HG03095 (cell line): Measurements from ENCODE around the gene CFAP141.
"Not testable (repeated sequence)": the region's sequence is repeated elsewhere in the genome, so short reads cannot be mapped to it uniquely, and the experiment has no call there.

Source experiments
- ATAC-seq: cut with Tn5 transposase; IDR thresholded peaks from one replicate; pipeline ENCODE4 v1.9.1; 2021; ENCODE audit warnings: moderate library complexity; ENCODE audit not compliant: unreplicated experiment

CFAP141 gene

DNA sequence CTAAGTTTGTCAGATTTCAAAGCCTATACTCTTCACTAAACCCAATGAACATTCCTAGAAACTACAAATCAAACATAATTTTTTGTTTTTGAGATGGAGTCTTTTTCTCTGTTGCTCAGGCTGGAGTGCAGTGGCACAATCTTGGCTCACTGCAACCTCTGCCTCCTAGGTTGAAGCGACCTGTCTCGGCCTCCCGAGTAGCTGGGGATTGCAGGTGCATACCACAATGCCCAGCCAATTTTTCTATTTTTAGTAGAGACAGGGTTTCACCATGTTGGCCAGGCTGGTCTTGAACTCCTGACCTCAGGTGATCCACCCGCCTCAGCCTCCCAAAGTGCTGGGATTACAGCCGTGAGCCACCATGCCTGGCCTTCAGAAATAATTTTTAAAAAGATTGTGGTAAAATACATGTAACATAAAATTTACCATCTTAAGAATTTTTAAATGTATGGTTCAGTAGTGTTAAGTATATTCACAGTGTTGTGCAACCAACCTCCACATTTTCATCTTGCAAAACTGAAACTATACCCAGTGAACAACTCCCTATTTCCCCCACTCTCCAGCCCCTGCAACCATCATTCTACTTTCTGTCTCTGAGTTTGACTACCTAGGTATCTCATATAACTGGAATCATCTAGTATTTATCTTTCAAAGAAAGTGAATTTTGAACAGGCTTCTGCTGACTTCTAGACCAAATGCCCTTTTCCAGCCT lies 2.7 kb upstream of the CFAP141 start:
- ATAC-seq: no peak

DNA sequence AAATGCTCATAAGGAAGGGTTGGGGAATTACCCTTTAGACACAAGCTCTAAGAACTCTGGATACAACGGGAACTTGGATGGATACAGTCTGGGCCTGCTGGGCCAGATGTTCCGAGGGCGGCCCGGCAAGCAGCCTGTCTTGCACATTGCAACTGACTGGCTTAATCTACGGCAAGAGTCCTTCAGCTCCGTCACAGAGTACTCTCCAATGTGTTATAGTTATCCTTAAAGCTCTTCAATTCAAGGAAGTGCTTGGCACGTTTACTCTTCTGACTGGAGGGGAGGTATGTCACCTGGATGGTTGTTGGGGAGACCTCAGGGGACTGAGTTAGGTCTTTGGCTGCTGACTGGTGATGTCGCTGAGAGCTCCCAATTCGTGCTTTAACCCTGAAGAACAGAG lies 1.1 kb upstream of the CFAP141 start:
- ATAC-seq: no peak

DNA sequence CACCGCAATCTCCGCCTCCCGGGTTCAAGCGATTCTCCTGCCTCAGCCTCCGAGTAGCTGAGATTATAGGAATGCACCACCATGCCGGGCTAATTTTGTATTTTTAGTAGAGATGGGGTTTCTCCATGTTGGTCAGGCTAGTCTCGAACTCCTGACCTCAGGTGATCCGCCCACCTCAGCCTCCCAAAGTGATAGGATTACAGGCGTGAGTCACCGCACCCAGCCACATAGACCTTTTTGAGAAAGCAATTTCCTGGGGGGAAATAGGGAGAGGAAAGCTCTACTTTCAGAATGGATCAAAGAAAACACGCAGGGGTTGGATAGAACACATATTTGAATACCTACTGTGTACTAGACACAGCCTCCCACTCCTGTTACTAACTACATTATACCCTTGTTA lies 355 bp downstream of the CFAP141 start:
- not testable (repeated sequence) for ATAC-seq

DNA sequence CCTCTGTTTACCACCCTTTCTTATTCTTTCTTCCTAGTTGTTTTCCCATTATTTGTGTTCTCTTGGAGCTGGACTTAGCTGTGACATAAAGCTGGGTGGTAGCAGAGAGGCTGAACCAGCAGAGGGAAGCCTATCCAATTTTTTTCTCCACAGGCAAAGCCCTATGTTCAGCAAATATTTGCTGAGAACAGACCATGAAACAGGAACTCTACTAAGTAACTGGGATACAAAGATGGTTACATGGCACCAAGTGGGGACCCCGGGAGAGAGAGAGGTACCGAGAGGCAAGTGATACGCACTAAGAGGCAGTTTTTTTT lies 6.6 kb downstream of the CFAP141 start:
- ATAC-seq: no peak

DNA sequence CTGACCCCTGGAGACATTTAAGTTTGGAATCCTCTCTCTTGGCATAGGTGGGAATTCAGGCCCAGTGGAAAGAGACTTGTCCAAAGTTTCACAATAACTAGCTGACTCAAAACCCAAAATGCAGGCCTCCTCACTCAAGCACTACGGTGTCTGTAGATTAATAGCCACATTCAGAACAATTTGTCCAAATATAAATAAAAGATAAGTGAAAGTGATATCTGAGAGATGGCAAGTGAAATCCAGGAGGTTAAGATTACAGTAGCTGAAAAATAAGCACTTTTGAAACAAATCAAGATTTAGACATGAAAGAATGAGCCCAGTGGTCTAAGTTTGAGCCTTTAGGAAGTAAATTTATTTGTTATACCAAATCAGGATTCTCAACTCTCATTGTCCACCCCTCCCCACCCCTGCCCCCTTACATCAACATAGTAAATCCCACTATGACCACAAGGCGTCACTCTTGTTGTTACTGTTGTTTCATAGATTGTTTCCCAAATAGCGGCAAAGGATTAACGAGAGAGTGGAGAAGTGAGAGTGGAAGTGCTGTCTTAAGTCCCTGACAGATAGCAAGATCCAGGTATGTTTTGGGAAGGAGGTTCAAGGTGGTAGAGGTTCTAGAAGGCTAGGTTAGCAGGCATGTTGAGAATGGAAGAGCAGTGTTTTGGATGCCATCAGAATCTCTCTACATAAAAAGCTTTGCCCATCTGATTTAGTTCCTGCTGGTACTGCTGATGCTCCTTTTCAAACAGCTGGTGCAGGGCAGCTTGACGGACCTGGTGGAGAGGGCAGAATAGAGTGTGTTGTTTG lies 7.2 kb downstream of the CFAP141 start:
- no peak for ATAC-seq

DNA sequence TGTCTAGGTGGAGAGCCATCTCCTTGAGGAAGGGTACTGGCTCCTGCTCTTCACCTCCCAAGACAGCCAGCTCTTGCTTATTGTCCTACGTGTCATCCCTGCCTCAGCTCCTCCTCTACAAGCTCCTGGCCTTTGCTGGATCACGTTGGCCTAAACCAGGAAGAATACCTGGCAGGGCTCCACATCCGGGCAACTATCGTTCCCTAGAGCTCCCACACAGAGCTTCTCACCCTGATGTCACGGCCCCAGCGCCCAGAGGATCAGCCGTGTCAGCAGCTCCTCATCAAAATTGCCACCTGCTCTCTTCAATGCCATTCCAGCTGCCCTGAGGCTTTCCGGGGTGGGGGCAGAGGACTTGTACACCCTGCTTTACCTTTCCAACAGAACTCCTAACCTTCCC lies 12.3 kb downstream of the CFAP141 start:
- no peak for ATAC-seq

DNA sequence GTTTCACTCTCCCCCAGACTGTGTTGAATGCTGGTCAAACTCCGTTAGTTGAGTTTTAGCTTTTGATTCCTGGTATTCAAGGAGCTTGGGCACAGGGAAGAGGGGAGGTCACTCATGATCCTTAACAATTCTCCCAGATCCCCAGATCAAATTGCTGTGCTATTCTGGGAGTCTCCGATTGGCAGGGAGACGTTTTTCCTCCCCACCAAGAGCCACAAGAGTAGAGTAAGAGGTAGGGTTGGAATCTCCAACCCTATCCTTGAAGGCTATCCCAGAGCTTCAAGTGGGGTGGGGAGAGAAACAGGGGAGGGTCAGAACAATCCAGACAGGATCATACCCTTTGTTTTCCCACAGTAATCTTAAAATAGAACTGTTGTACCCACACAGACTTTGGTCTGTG lies 13.7 kb downstream of the CFAP141 start:
- no peak for ATAC-seq

DNA sequence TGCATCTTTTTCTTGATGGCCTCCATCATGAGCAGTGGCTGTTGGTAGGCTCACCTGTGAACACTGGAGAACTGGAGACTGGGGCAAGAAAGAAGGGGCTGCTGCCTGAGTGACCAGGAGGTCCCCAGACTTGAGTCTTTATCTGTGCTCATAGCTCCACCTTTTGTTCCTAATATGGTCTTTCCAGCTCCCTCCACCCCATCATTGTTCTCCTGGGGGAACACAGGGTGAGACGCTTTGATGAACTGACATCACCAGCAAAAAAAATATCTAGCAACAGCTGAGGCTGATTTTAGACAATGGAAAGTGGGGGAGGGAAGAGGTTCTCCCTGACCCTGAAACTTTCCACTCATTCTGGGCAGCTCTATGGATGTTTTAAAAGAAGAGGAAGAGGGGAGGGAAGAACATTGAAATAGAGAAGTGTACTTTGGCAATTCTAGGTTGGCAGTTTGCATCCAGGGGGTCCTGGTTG lies 14.1 kb downstream of the CFAP141 start, which contains the start of gene TPM3:
Gene TPM3 (minus strand): TSS at position 111 of the 472 bp plus-strand sequence. CDS start 82 bp downstream, at position 29.
- no peak for ATAC-seq

DNA sequence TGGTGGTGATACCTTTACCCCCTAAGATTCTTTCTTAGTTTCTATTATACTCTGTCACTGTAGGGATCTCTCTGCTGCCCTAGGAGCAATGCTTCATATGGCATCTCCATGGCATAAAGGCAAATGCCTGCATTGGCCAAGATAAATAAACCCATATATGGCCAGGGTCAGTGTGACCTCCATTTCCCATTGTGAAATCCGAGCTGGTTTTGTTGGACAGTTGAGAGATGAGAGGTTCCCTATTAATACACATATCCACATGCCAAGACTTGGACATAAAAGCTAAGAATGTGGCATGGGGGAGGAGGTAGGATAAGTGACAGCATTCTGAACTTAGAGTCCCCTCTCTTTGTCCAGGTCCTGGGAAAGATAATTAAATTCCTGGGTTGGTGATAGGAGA lies 15.6 kb downstream of the CFAP141 start:
- ATAC-seq: no peak

DNA sequence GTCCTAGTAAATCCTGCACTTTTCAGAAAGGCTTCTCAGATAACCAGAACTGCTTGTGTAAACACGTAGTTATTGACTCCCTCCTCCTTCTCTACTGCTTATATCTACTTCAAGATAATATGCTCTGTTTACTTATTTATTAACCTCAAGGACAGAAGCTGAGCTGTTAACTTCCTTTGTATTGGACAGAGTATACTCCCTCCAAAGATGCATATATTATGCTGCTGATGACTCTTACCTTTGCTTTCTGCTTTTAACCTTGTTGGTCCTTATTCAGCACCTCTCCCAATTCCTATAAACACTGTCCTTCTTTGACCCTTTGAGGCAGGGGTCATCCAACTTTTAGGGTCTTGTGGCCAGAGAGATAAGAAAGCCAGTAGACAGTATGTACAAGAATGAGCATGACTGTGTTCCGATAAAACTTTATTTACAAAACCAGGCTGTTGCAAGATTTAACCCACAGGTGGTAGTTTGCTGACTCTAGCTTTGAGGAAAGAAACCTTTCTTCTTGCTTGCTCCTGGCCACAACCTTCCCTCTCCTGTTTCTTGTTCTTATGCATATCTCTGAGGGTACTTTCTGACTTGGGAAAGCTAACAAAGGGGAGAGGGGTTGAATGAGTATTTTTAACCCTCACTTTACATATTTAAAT lies 19.2 kb downstream of the CFAP141 start:
- ATAC-seq: no peak

DNA sequence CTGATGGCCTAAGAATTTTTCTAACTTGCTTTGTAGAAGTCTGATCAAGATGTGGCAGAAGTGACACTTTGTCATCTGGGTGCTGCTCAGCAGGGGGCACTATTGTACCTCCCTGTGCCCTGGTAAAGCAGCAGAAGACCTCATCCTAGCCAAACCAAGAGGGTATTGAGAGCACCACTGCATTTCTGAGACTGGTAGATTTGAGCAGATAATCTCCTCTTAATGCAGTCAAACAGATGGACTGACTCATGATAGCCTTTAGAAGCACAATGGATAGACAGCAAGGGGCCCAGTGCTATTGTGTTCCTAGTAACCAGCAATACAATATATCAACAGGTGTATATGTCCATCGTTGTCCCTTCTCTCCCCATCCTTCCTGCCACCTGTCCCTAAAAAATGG lies 20.0 kb downstream of the CFAP141 start:
- ATAC-seq: no peak

DNA sequence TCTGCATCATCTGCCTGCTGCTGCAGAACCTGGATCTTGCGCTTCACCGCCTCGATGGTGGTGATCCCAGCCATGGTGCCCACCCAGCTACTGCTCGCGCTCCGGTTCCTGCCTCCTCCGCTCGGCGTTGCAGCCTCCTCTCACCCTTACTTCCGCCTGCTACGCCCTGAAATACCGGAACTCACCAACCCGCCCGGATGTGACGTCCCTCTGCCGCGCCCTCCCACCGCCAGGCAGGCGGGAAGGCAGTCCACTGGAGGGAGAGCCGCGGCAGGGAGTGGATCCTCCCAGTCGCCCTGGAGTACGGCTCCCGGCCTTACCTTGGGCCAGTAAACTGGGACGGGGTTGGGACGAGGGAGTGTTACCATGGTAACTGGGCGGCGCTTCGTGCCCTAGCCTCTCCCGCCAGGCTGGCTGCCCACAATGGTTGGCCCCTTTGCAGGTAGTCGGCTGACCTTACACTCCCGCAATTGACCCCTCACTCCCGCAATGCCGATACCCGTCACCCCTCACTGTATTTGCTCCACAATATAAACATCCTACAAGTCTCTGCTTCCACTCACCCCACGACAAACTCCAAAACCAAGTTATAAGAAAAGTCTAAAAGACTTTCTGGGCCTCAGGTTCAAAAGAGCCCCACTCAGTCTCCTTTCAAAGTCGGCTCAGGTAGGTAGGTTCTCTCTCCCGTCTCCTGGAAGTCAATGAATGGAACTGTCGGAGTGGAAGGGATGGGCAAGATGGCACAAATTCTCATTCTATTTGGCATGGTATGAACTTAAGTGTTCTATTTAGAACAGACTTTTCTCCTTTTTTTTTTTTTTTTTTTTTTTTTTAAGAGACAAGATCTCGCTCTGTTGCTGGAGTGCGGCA lies 22.9 kb downstream of the CFAP141 start:
- ATAC-seq: peak; percentile 67

DNA sequence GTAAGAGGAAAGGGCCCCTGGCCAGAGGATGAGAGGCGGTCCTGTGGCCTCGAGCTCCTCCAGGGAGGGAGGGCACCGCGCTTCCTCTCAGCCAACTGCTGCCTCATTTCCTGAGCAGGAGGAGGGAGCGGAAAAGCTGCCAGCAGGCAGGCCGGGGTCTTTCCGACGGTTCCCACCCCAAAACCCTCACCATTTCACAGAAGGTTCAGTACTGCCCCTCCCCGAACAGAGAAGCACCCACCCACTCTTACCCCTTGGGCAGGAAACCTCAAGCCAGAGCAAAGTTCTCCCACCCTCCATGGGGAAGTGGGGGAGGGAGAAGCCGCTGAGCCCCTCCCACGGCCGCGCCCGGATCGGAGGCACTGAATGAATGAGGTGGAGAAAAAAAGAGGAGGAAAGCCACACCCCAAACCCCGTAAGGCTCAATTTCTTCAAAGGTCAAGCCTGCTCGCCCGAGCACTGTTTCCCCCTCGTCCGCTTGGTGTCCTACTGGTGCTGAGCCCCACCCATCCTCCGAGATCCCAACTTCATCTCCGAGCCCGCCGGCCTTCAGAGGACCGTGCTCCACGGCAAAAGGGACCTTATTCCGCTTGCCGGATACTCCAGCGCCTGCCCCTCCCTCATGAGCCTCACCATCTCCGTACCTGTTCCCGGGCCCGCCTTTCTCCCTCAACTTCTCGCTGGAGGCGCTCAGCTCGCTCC lies 23.6 kb downstream of the CFAP141 start:
- ATAC-seq: peak; percentile 50

DNA sequence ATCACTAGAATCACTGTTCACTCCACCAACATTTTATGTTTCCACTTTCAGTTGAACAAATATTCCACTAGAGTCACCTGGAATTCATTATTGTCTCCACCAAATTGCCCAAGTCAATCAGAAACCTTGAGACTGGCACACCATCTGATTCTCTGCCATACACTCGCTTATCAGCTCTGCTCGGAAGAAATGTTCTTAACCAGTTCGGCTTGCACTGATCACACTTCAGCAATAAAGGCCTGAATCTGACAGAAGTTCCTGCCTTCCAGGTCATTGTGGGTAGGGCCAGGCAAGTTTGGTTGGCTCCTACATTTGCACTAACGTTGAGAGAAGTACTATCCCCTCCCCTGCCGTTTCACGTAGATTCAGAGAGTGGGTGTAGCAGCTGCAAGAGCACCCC lies 24.2 kb downstream of the CFAP141 start:
- ATAC-seq: no peak

DNA sequence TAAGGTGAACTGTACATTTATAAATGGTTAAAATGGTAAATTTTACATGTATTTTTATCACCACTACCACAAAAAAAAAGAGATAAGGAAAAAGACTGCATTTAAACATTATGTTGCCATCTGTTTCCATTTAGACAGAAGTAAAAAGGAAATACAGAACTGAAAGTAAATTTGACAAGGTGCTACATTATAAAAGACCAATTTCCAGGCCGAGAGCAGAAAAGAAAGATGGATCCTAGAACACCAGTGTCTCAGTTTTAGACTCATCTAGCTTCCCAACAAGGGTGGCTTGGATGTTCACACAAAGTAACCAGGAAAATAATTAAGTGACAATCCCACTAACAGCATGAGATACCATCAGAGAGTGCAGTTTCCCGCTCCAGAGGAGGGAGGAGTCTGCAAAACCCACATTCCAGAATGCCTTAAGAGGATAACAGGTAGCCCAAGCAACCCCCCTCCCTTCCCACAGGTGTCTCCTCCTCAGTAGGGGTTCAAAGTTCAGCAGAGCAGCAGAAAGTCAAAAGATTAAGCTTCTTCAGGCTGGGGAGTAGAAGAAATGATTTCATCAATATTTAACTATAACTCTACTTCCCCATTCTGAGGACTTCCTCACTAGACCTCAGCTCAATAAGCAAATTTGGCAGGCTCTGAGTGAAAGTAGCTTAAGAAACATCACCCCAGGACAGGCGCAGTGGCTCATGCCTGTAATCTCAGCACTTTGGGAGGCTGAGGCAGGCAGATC lies 26.0 kb downstream of the CFAP141 start:
- no peak for ATAC-seq

DNA sequence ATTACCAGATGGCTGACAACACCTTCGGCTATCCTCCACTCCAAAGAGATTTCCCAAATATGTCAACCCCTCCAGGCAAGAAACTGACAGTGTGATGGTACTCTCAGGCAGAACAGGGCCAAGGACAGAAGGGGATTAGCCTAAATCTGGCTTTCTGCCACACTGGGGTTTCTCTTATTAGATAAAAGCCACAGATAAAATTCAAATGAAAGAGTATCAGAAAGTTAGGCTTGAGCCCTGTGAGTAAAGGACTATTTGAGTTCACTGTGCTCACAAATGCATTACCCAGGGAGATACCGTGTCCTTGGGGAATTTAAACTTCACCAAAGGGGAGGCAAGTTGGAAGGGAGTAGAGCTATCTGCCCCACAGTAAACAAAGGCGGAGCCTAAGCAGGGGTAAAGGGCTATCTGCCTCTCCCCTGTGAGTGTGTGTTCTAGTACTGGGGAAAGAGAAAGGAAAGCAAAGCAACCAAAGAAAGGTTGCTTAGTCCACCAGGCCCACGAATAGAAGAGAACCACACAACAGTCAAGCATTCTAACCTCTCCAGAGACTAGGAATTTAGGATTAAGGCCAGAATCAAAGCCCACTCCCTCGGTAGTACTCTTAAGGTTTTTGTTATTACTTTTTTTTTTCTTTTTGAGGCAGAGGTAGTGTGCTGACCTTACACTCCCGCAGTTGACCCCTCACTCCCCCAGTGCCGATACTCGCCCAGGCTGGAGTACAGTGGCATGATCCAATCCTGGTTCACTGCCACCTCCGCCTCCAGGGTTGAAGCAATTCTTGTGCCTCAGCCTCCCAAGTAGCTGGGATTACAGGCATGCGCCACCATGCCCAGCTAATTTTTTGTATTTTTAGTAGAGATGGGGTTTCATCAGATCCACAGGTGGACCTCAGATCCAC lies 27.0 kb downstream of the CFAP141 start:
- ATAC-seq: no peak

DNA sequence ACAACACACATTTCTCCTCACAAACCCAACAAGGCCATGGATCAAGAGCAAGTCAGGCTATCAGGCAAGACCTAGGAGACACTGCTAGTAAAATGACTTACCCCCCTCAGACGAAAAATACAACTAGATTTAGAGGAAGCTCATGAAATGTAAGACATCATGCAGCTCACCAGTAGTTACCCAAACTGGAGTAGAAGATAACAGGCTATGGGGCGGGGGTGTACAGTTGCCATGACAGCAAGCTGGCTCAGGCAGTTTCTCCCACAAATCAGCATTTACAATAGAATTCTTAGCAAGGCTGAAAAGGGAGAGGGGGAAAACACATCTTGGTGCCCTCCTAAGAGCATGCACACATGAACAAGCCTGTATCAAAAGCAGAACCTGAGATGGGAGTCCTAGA lies 28.1 kb downstream of the CFAP141 start:
- ATAC-seq: no peak

DNA sequence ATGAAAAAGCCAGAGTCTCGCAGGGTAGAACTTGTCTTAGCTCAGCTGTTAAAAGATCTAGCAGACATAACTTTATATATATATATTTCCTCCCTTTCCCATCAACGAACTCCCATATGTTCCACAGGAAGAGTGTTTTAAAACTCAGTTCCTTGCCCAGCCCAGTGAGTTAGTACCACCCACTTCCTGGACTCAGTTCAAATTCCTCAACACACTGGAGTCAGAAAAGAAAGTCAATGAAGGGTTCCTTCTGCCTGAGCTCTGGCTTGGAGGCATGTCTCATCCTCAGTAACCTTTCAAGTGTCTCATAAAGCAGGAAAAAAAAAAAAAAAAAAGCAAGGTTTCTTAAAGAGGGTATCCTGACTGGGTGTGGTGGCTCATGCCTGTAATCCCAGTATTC lies 29.8 kb downstream of the CFAP141 start:
- no peak for ATAC-seq

DNA sequence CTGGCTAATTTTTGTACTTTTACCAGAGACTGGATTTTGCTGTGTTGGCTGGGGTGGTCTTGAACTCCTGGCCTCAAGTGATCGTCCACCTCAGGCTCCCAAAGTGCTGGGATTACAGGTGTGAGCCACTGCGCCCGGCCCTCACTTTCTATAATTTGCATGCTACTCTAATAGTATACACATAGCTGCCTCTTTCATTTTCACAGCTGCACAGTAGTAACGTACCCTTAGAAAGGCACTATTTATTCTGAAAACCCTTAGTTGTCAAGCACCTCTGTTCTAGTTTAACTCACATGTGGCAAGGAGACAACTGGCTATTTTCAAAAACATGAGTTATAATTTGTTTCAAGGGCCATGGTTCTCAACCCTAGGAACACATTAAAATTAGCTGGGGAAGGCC lies 31.5 kb downstream of the CFAP141 start:
- ATAC-seq: no peak
